ENCODE data around the gene ADISSP.

ADISSP gene

DNA sequence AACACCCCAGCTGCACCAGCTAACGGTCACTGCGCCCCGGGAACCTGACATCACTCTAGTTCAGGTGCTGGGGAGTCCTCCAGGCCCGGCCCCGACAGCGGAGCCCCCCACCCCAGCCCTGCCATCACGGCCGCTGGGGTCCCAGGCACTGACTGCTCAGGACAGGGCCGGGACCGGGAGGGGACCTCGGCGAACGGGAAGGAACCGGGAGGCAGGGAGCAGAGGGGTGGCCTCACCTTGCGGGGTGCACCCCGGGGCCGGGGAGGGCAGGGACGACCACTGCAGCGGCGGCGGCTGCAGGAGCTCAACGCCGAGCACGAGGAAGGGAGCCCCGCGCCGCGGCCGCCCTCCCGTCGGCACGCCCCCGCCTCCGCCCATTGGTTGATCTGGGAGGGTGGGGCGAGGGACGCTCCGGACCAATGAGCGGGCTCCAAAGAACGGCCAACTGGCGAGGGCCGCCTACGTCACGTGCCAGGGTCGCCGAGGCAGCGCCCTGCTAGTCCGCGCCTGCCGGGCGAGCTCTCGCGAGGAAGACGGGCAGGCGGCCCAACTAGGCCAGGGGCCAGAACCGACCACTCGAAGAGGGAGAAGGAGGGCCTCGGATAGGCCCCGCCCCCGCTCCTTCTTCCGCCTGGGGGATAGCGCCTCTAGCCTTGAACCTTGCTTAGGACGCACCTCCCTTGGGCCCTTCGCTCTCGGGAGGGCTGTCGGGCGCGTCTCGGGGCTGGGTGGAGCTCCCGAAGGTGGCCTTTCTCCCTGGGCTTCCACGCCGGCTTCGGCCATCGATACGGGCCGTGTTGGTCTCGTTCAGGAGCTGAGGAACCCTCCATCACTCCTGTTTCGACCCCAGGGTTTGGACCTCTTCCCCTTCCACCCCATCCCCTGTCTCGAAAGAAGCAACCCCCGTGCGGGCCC is at the start of gene ADISSP:
ADISSP (minus strand) TSS at position 327 of the 915 bp plus-strand sequence. CDS start 7,653 bp downstream, outside the sequence.
- peak; percentile 67 for FAIRE-seq

DNA sequence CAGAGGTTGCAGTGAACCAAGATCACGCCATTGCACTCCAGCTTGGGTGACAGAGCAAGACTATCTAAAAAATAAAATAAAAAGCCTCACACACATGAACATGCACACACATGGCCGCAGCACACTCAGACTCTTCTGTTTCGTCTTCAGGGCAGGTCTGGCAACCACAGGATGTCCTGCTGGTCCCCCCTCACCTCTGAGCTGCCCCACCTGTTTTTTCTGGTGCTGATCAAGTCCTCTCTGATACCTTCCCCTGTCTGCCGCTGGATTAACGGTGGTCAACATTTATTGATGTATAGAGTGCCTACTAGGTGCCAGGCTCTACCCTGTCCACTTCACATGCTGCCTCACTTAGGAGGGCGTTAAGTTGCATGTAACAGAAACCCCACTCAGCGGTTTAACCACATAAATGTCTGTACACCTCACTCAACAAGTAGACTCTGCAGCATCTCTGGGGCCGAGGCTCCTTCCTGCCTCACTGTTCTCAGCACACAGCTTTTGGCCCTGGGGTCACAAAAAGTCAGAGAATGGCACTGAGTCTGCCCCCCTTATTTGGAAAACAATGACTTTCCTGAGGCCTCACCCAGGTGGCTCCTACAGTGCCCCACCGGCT is 48.3 kb upstream of the ADISSP start:
- DNase-seq (ENCODE audit: low spot score): no peak

More for the DNA sequence above, at the start of gene ADISSP:
- peak; percentile 95 for DNase-seq (ENCODE audit: low spot score)

DNA sequence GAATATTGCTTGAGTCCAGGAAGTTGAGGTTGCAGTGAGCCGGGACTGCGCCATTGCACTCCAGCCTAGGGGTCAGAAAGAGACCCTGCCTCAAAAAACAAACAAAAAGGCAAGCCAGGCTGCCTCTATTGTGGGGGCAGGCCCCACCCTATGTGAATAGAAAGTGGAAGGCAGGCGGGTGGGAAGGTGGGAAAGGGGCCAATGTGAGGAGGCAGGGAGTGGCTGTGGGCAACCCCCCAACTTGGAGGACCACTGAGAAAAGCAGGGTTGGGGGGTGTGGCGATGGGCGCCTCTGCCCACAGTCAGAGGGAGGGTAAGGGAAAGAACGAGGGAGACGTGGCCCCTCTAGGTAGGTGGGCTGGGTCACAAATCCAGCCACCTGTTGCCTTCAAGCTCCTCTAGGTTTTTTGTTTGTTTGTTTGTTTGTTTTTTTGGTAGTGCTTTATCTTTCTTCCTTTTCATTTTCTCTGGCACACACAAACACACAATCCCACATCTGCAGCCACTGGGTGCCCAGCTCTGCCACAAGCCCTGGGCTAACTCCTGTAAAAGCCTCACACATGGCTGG is 47.5 kb upstream of the ADISSP start:
- no peak for FAIRE-seq

More for the DNA sequence above, 48.3 kb upstream of the ADISSP start:
- FAIRE-seq: no peak

DNA sequence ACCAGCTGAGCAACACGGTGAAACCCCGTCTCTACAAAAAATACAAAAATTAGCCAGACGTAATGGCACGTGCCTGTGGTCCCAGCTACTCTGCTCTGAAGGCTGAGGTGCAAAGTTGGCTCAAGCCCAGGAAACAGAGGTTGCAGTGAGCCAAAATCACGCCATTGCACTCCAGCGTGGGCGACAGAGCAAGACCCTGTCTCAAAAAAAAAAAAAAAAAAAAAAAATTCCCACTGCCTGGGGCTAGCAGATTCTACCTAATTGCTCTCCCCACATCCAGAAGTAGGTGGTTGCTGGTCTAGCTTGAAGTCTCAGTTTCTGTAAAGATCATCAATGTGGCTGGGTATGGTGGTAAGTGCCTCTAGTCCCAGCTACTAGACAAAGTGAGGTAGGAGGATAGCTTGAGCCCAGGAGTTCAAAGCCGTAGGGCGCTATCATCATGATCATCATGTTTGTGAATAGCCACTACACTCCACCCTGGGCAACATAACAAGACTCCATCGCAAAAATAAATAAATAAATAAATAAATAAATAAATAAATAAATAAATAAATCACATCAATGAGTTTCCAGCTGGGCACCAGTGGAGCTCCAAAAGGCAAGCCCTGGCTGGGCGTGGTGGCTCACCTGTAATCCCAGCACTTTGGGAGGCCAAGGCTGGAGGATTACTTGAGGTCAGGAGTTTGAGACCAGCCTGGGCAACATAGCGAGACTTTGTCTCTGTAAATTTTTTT is 46.5 kb upstream of the ADISSP start:
- FAIRE-seq (no peak), DNase-seq (ENCODE audit: low spot score) (no peak)

More for the DNA sequence above, 47.5 kb upstream of the ADISSP start:
- DNase-seq (ENCODE audit: low spot score): no peak

DNA sequence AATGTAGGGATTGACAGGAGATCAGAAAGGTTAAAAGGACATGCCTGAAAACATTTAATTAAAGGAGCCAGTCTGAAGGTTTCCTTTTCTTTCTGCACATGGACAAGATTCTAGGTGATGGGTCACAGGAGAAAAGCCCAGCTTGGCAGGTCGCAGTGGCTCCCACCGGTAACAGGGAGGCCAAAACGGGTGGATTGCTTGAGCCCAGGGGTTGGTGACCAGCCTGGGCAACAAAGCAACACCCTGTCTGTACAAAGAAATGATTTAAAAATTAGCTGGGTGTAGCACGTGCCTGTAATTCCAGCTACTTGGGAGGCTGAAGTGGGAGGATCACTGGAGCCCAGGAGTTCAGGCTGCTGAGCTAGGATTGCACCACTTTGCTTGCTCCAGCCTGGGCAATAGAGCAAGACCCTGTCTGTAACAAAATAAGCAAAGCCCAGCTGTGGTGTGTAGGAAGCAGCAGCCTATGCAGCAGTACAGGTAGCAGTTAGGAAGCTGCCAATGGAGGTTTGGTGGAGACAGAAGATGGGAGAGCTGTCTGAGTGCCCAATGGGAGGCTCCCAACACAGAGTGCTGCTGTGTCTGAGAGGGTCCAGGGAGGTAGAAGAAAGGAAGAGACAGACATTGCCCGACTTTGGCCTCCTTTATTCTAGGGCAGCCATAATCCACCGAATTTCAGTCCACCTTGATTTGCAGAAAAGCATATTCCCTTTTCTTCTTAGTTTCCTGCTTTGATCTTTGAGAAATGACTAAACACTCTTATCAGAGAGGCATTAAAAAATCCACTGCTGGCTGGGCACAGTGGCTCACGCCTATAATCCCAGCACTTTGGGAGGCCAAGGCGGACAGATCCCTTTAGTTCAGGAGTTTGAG is 45.7 kb upstream of the ADISSP start:
- no peak for DNase-seq (ENCODE audit: low spot score)
- FAIRE-seq: no peak

DNA sequence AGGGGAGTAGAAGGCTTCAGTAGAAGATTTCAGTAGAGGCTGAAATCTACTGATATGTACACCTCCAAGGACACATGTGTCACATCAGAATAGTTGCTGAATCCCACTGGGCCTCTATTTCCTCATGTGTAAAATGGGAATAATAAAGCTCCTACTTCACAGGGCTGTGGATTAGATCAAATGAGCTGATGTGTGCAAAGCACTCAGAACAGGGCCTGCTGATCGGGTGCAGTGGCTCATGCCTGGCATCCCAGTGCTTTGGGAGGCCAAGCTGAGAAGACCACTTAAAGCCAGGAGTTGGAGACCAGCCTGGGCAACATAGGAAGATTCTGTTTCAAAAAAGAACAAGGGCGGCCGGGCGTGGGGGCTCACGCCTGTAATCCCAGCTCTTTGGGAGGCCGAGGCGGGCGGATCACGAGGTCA is 44.7 kb upstream of the ADISSP start:
- FAIRE-seq (no peak), DNase-seq (ENCODE audit: low spot score) (no peak)

DNA sequence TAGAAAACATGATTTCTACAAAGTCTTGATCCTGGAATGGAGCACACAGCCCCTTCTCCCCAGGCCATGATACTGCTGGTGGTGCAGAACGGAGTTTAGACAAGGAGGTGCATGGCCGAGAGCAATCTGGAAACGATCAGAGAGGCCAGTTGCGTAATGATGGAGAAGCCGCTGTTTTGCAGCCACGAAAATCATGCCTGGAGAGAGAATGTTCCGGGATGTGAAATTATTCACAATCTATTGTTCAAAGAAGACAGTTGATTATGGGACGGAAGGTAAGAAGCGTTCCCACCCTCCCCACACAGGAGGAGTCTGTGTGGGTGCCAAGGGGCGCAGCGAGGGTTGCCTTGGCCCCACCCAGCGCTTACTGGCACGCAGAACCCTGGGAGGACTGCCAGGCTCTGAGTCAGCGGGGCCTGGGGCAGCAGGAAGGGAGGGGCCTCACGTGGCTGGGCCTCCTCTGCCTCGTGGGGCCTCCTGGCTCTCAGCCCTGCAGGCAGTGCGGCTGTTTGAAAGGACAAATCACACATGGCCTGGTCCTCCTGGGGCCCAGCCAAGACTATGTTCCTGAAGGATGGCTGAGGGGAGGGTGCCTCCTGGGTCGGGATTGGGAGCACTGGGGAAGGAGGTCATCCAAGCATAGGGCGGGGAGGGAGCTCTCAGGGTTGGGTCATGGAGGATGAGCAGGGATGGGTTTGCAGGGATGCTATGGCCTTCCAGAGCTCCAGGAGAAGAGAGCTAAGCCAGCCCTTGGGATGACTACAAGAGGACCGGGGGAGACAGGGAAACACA is 44.1 kb upstream of the ADISSP start:
- peak; percentile 93 for DNase-seq (ENCODE audit: low spot score)
- FAIRE-seq: peak; percentile 84

DNA sequence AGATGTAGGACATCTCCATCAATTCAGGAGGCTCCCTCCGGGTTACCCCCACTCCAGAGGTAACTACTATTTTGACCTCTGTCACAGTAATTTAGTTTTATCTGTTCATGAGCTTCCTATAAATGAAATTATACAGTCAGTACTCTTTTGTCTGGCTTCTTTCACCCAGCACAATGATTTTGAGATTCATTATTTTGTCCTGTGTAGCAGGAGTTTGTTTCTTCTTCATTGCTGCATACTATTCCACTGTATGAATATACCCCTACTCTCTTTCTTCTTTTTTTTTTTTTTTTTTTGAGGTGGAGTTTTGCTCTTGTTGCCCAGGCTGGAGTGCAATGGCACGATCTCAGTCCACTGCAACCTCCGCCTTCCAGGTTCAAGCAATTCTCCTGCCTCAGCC is 41.0 kb upstream of the ADISSP start:
- DNase-seq (ENCODE audit: low spot score) (no peak), FAIRE-seq (no peak)

DNA sequence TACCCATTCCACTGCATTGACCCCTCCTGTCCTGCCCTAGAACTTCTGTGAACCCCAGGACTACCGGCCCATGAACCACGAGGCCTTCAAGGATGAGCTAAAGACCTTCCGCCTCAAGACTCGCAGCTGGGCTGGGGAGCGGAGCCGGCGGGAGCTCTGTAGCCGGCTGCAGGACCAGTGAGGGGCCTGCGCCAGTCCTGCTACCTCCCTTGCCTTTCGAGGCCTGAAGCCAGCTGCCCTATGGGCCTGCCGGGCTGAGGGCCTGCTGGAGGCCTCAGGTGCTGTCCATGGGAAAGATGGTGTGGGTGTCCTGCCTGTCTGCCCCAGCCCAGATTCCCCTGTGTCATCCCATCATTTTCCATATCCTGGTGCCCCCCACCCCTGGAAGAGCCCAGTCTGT is 37.2 kb upstream of the ADISSP start:
- no peak for FAIRE-seq
- no peak for DNase-seq (ENCODE audit: low spot score)

DNA sequence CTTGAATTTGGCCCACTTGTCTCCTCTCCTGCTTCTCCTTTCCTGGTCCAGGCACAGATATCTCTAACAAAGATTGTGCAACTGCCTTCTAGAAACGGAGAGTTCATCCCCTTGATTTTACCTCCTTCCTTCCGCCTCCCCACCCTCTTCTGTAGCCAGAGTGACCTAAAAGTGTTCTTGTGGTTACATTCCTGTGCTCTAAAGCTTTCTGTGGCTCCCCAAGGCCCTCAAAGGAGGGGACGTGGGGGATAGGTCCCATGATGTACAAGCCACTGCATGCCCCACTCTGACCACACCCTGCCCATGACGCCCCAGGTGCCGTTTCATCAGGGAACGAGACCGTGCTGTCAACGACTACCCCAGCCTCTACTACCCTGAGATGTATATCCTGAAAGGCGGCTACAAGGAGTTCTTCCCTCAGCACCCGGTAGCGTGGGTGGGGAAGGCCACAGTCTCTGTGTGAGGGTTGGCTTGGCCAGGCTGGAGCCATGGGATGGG is 36.8 kb upstream of the ADISSP start:
- DNase-seq (ENCODE audit: low spot score): no peak

DNA sequence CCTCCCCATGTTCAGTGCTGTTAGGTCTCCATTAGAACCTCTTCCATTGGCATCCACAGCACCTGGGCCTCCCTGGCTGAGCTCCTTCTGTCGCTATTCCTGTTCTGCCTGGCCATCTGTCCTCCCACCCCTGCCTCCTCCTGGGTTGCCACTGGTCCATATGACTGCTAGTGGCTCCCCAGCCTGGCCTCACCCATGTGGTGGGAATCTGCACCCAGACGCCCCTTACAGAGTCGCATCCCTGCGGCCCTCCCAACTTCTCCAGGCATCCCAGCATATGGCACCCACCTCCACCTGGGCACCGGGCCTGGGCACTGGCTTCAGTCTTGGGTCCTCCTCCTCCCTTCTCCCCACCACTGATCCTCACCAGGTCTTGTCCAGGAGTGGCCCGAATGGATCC is 36.3 kb upstream of the ADISSP start:
- DNase-seq (ENCODE audit: low spot score): no peak
- FAIRE-seq: no peak

More for the DNA sequence above, 36.8 kb upstream of the ADISSP start:
- FAIRE-seq: no peak

DNA sequence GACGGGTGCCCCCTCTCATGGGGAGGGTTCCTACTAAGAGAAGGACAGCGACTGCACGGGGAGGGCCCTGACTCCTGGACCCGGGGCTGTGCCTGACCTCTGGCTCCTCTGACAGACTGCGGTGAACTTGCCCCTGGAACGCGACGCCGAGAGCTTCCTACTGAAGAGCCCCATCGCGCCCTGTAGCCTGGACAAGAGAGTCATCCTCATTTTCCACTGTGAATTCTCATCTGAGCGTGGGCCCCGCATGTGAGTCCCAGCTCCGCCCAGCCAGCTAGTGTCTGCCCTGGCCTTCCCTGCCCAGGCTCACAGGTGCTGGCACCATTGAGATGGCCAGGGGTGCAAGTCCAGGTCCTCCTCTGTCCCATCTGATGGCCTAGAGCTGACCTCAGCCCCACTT is 35.7 kb upstream of the ADISSP start:
- FAIRE-seq: no peak
- no peak for DNase-seq (ENCODE audit: low spot score)

DNA sequence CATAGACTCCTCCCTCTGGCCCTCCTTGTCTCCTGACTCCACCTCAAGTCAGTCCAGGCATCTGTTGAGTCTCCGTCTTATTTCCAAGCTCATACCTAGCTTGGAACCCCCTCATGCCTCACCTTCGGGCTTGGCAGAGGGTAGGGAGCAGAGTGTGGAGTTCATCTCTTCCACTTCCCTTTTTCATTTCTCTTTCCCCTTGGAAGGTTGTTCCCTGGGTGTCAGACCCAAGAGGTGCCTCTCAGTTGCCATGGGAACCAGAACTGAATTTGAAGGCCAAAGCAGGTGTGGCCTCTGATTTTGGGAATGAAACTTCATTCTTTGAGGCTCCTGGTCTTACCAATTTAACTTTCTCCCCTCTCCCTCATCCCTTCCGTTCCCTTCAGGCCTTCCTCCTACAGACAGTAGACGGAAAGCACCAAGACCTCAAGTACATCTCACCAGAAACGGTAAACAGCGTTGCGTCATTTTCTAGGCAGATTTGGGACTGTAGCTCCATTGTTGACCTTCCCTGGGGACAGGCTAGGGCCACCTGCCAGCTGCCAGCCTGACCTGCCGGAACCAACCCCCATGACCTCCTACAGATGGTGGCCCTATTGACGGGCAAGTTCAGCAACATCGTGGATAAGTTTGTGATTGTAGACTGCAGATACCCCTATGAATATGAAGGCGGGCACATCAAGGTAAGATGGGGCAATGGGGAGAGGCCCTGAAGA is 35.1 kb upstream of the ADISSP start:
- FAIRE-seq (no peak), DNase-seq (ENCODE audit: low spot score) (no peak)

DNA sequence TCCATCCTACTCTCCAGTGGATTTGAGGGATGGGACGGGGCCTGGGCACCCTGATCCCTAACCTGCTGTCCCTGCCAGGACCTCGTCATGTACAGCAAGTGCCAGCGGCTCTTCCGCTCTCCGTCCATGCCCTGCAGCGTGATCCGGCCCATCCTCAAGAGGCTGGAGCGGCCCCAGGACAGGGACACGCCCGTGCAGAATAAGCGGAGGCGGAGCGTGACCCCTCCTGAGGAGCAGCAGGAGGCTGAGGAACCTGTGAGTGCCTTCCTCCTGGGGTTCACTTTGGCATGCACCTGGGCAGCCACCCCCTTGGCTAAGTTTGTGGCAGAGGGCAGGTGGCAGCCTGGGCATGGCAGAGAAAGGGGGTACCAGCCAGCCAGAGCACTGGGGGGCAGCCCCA is 34.3 kb upstream of the ADISSP start:
- no peak for DNase-seq (ENCODE audit: low spot score)
- FAIRE-seq: no peak

DNA sequence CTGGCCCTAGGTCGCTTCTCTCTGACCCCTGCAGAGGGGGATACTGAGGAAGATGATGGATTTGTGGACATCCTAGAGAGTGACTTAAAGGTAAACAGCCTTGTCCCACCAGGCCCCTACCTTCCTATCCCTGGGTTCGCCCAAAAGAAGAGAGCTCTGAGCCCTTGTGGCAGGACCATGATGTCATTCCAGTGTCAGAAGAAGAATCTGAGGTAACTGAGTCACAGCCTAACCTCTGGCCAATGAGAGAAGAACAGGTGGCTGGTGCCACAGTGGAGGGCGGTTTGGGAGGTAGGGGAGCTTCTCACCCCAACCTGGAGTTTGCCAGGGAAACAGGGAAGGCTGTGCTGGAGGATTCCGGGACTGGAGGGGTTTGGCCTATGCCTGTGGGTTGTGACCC is 33.7 kb upstream of the ADISSP start:
- FAIRE-seq: no peak
- DNase-seq (ENCODE audit: low spot score): no peak

DNA sequence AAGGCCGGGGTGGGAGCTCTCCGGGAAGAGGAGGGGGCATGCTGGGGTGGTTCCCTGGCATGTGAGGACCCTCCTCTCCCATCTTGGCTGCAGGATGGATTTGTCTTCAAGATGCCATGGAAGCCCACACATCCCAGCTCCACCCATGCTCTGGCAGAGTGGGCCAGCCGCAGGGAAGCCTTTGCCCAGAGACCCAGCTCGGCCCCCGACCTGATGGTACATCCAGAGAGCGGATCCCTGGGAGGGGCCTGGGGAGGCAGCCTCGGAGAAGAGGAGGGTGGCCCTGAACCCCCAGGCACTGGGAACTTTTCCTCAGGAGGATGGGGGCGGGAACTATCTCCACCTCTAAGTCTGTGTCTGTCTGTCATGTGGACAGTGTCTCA is 33.3 kb upstream of the ADISSP start:
- DNase-seq (ENCODE audit: low spot score): no peak
- no peak for FAIRE-seq

DNA sequence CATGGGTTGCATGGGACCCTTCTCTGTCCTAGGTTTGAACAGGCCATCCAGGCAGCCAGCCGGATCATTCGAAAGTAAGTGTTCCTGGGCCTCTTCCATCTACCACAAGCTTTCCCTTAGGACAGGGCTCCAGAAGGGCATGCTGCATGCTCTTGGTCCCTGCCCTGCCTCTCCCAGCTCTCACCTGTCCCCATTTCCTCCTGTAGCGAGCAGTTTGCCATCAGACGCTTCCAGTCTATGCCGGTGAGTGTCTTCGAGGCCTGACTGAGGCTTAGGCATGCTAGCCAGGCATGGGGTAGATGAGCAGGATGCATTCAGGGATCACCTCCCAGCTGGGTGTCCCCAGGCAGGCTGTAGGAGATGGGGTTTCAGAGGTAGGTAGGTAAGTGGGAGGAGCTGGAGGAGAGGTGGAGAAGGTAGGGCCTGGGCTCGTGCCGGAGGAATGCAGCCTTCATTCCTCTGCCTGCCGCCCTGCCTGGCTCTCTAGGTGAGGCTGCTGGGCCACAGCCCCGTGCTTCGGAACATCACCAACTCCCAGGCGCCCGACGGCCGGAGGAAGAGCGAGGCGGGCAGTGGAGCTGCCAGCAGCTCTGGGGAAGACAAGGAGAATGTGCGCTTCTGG is 32.8 kb upstream of the ADISSP start:
- no peak for FAIRE-seq
- DNase-seq (ENCODE audit: low spot score): no peak

DNA sequence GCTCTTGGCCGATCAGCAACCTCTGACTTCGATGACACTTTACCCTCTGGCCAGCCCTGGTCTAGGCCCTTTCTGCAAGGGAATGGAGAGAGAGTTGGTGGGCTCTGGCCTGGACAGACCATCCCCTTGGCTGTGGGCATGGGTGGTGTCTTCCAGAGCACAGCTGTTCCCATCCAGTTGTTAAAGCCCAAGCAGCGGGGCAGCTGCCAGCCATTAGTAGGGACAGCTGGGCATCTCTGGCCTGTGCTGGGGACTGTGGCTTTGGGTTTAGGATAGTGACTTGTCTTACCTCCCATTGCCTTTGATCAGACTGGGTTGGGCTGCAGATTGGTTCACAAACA is 31.3 kb upstream of the ADISSP start:
- FAIRE-seq (no peak), DNase-seq (ENCODE audit: low spot score) (no peak)

DNA sequence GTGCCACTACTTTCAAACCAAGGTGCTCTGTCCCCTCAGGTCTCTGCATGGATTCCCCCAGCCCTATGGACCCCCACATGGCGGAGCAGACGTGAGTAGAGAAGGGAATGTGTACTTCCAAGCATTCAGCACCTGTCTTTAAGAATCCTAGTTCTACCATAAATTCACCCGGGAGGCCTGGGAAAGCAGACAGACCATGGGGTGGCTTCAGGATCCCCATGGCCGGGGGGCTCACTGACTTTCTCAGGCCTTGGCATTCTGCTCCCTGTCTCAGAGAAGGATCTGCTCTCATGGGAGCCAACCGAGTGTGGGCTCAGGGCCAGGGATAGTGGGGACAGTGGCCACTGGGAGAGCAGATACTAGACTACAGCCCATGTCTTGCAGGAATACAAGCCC is 30.8 kb upstream of the ADISSP start:
- DNase-seq (ENCODE audit: low spot score): no peak
- no peak for FAIRE-seq
